ENCODE data around the gene PCSK2.

PCSK2 gene

GRCh38 chr20:17262786-17263185, 35.9 kb downstream of the PCSK2 start:
- no peak for DNase-seq

- DNase-seq, result no peak
Observed at GRCh38 chr20:17273717-17274116, 46.9 kb downstream of the PCSK2 start.

GRCh38 chr20:17276101-17276500, 49.3 kb downstream of the PCSK2 start:
- no peak for DNase-seq

GRCh38 chr20:17281478-17281877, 54.6 kb downstream of the PCSK2 start:
- DNase-seq, result no peak

GRCh38 chr20:17282501-17282900, 55.7 kb downstream of the PCSK2 start:
- no peak for DNase-seq

- no peak for DNase-seq
Observed at GRCh38 chr20:17287503-17287902, 60.7 kb downstream of the PCSK2 start.

GRCh38 chr20:17287998-17288397, 61.2 kb downstream of the PCSK2 start:
- no peak for DNase-seq

- no peak for DNase-seq
Observed at GRCh38 chr20:17295151-17295726, 68.4 kb downstream of the PCSK2 start.

- no peak for DNase-seq
Observed at GRCh38 chr20:17295991-17296390, 69.2 kb downstream of the PCSK2 start.

- no peak for DNase-seq
Observed at GRCh38 chr20:17298171-17298570, 71.3 kb downstream of the PCSK2 start.

GRCh38 chr20:17298751-17299150, 71.9 kb downstream of the PCSK2 start:
- DNase-seq, result no peak

GRCh38 chr20:17300113-17300512, 73.3 kb downstream of the PCSK2 start:
- DNase-seq, result no peak

- no peak for DNase-seq
Observed at GRCh38 chr20:17304774-17305173, 77.9 kb downstream of the PCSK2 start.

GRCh38 chr20:17306427-17306826, 79.6 kb downstream of the PCSK2 start:
- no peak for DNase-seq

- no peak for DNase-seq
Observed at GRCh38 chr20:17314264-17314663, 87.4 kb downstream of the PCSK2 start.

- DNase-seq, result no peak
Observed at GRCh38 chr20:17315407-17316231, 88.8 kb downstream of the PCSK2 start.

- DNase-seq, result no peak
Observed at GRCh38 chr20:17316316-17317038, 89.6 kb downstream of the PCSK2 start.

GRCh38 chr20:17317341-17317740, 90.5 kb downstream of the PCSK2 start:
- no peak for DNase-seq

GRCh38 chr20:17320456-17320855, 93.6 kb downstream of the PCSK2 start:
- no peak for DNase-seq

GRCh38 chr20:17326096-17326495, 99.3 kb downstream of the PCSK2 start:
- no peak for DNase-seq

GRCh38 chr20:17327185-17328148, 100.6 kb downstream of the PCSK2 start:
- no peak for DNase-seq

- no peak for DNase-seq
Observed at GRCh38 chr20:17334932-17335331, 108.1 kb downstream of the PCSK2 start.

GRCh38 chr20:17339000-17339399, 112.2 kb downstream of the PCSK2 start:
- no peak for DNase-seq

All from hippocampal formation (tissue), 2 donors.